ENCODE results near the gene IL25.

DNA sequence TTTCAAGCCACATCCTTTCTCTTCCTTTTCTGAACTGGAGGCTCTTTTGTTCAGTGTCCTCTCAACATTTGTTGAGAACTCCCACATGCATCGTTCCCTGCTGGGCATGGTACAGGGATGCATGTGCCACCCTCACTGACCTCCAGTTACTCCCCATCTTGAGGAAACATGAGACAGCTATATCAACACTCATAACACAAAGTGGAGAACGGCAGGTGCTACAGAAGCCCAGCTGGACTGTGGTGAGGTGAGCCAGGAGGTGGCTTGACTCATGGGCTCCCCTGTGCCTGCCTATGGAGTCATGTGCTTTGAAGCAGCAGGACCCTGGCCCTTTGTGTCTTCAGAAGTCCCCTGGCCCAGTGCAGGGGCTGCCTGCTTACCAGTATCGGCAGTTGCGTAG is 25.7 kb downstream of the IL25 start:
- TF ChIP-seq POLR2A (IDR thresholded peaks at IDR 0.05) (no peak), CTCF (IDR thresholded peaks at IDR 0.05) (no peak), POLR2AphosphoS5 (IDR thresholded peaks at IDR 0.05) (no peak), EP300 (IDR thresholded peaks at IDR 0.05) (no peak)

Data from suprapubic skin (tissue), 4 donors.